GM12878 (cell line): ENCODE measurements around the gene ARID5B. TPM values are rescaled to one million over a fixed set of nuclear protein-coding genes. Genes with fewer than 3 reads are reported as not detected.
A peak's percentile ranks its signal among the peaks of the same experiment; 100 is the strongest.

ENCODE experiments used
- ASH2L ChIP-seq: fragments of 300-600, 200-600 bp; sonication (generic); IDR thresholded peaks from 2 replicates; pipeline ENCODE4 v1.6.1; 2017; ENCODE audit warnings: low read depth, mild to moderate bottlenecking, borderline replicate concordance
- BCLAF1 ChIP-seq: fragments of 450-650 bp; IDR thresholded peaks from 2 replicates; pipeline ENCODE4 v1.6.1; 2017; ENCODE audit warnings: antibody characterized with exemption, mild to moderate bottlenecking, moderate library complexity
- CEBPB ChIP-seq, 2 experiments: fragments of 150-350 bp in 1 of 2; IDR thresholded peaks; 2 replicates each; pipeline ENCODE4 v1.6.1; 2012 to 2014; ENCODE audit warnings: low read depth in 2 of 2, low read length in 2 of 2, borderline replicate concordance in 1 of 2, inconsistent platforms in 1 of 2
- CTCF ChIP-seq, 3 experiments: IDR thresholded peaks in 2 of 3; conservative IDR thresholded peaks in 1 of 3; 2 replicates each; pipeline ENCODE4 v1.5.1; 2011; ENCODE audit warnings: low read depth in 3 of 3, low read length in 3 of 3, mild to moderate bottlenecking in 3 of 3, control low read depth in 2 of 3, moderate library complexity in 2 of 3, inconsistent platforms in 1 of 3, mixed read lengths in 1 of 3; ENCODE audit not compliant: control insufficient read depth in 2 of 3, insufficient read depth in 1 of 3; ENCODE audit errors: extremely low read depth in 1 of 3
- EGR1 ChIP-seq, 2 experiments: IDR thresholded peaks; 1 replicate in 1 of 2; 2 replicates in 1 of 2; pipeline ENCODE4 v1.6.1; 2011 to 2012; ENCODE audit warnings: low read depth in 2 of 2, low read length in 2 of 2, borderline replicate concordance in 1 of 2, mild to moderate bottlenecking in 1 of 2, moderate library complexity in 1 of 2
- ELK1 ChIP-seq: IDR thresholded peaks from 2 replicates; pipeline ENCODE4 v1.6.1; 2012; ENCODE audit warnings: low read depth, low read length, improper control_type of control experiment
- FOXK2 ChIP-seq: fragments of 450-650 bp; IDR thresholded peaks from 2 replicates; pipeline ENCODE4 v1.6.1; 2017; ENCODE audit warnings: mild to moderate bottlenecking, moderate library complexity
- HDAC2 ChIP-seq: fragments of 200-600 bp; sonication (generic); IDR thresholded peaks from 2 replicates; pipeline ENCODE4 v1.6.1; 2017
- JUND ChIP-seq: IDR thresholded peaks from 2 replicates; pipeline ENCODE4 v1.6.1; 2012; ENCODE audit warnings: low read depth, mild to moderate bottlenecking, low read length, improper control_type of control experiment, moderate library complexity
- KDM1A ChIP-seq: fragments of 200-600 bp; sonication (generic); IDR thresholded peaks from 2 replicates; pipeline ENCODE4 v1.6.1; 2016; ENCODE audit warnings: borderline replicate concordance
- MEF2A ChIP-seq: IDR thresholded peaks from 2 replicates; pipeline ENCODE4 v1.6.1; 2011; ENCODE audit warnings: low read depth, mild to moderate bottlenecking, low read length, moderate library complexity; ENCODE audit not compliant: insufficient read depth
- MYB ChIP-seq: fragments of 150-350 bp; IDR thresholded peaks from 2 replicates; pipeline ENCODE4 v1.6.1; 2014; ENCODE audit warnings: mild to moderate bottlenecking, low read depth, low read length, borderline replicate concordance
- NFYA ChIP-seq: IDR thresholded peaks from 2 replicates; pipeline ENCODE4 v1.6.1; 2011; ENCODE audit warnings: low read depth, mild to moderate bottlenecking, low read length, improper control_type of control experiment, borderline replicate concordance
- NR2C2 ChIP-seq: IDR thresholded peaks from 2 replicates; pipeline ENCODE4 v1.6.1; 2011; ENCODE audit warnings: borderline replicate concordance, low read depth; ENCODE audit not compliant: control insufficient read depth, insufficient read length
- NR2F1 ChIP-seq: fragments of 450-650 bp; conservative IDR thresholded peaks from 2 replicates; pipeline ENCODE4 v1.6.1; 2017; ENCODE audit warnings: mild to moderate bottlenecking
- PKNOX1 ChIP-seq: fragments of 450-650 bp; IDR thresholded peaks from 2 replicates; pipeline ENCODE4 v1.6.1; 2016; ENCODE audit warnings: mild to moderate bottlenecking
- POLR2AphosphoS5 ChIP-seq: IDR thresholded peaks from 2 replicates; pipeline ENCODE4 v1.6.1; 2011; ENCODE audit warnings: mild to moderate bottlenecking, low read length, inconsistent platforms
- POU2F2 ChIP-seq: IDR thresholded peaks from 3 replicates; pipeline ENCODE4 v1.6.1; 2011; ENCODE audit warnings: low read depth, mild to moderate bottlenecking, low read length, borderline replicate concordance
- RELA ChIP-seq: fragments of 450-650 bp; IDR thresholded peaks from 2 replicates; pipeline ENCODE4 v1.8.0; 2014; ENCODE audit warnings: borderline replicate concordance; ENCODE audit not compliant: partially characterized antibody
- RELB ChIP-seq: fragments of 450-650 bp; IDR thresholded peaks from 2 replicates; pipeline ENCODE4 v1.6.1; 2017; ENCODE audit warnings: low read depth, mild to moderate bottlenecking, moderate library complexity
- SIN3A ChIP-seq: IDR thresholded peaks from 2 replicates; pipeline ENCODE4 v1.6.1; 2012; ENCODE audit warnings: low read depth, low read length, improper control_type of control experiment
- SP1 ChIP-seq: IDR thresholded peaks from one replicate; pipeline ENCODE4 v1.6.1; 2011; ENCODE audit warnings: low read depth, low read length
- TARDBP ChIP-seq: IDR thresholded peaks from 2 replicates; pipeline ENCODE4 v1.6.1; 2016; ENCODE audit warnings: borderline replicate concordance
- polyA plus RNA-seq, 11 experiments: library from polyadenylated mRNA; depleted of rRNA in 4 of 11; unstranded in 6 of 11; stranded (reverse) in 5 of 11; fragments of >200 nt; fragmentation: Nextera tagmentation in 4 of 11; fragmentation: Illumina TruSeq in 1 of 11; extraction: Ambion mirVana in 4 of 11; extraction: Trizol in 1 of 11; gene quantifications; 1 replicate in 1 of 11; 2 replicates in 10 of 11; pipeline versions ENCODE4 v1.2.1 to v1.2.3, GENCODE V29; 2011 to 2016; ENCODE audit warnings: inconsistent platforms in 2 of 11, missing spikeins in 2 of 11, low read depth in 1 of 11
- total RNA-seq, 4 experiments: library from RNA; depleted of rRNA in 3 of 4; stranded (reverse); fragments of >200 nt in 3 of 4; fragmentation: Illumina TruSeq in 1 of 4; extraction: Trizol in 1 of 4; gene quantifications; 2 replicates each; pipeline versions ENCODE4 v1.2.1 to v1.2.3, GENCODE V29; 2013 to 2021

ARID5B gene
- total and polyA plus RNA-seq, 10 of the 15 experiments (the other 5 are each of a cell fraction or from before 2014, with no cell fraction given): 2.7 to 8.5 (median 6.1) TPM

- no peak for TF ChIP-seq EGR1 (IDR thresholded peaks at IDR 0.05; ENCODE audit: borderline replicate concordance in 1 of 2, low read depth in 2 of 2, low read length in 2 of 2)
- TF ChIP-seq FOXK2: no peak
- no peak for TF ChIP-seq ELK1
- TF ChIP-seq POLR2AphosphoS5: 0 out of 2 replicates have a peak, but pooled peaks have one; percentile 27
- no peak for TF ChIP-seq SIN3A
- TF ChIP-seq KDM1A: no peak
- TF ChIP-seq MYB: peak; percentile 77; the same call in 1 of the 2 replicates
- TF ChIP-seq RELA: no peak
- TF ChIP-seq POU2F2: no peak
- no peak for TF ChIP-seq NFYA
- TF ChIP-seq HDAC2: no peak
- peak; percentile 79 for TF ChIP-seq MEF2A
- no peak for TF ChIP-seq JUND
- TF ChIP-seq BCLAF1: no peak
- no peak for TF ChIP-seq NR2F1
- no peak for TF ChIP-seq CTCF (IDR thresholded peaks at IDR 0.05 in 2 of 3, conservative IDR thresholded peaks at IDR 0.05 in 1 of 3; ENCODE audit: control insufficient read depth in 2 of 3, extremely low read depth in 1 of 3, insufficient read depth in 1 of 3, low read depth in 3 of 3, low read length in 3 of 3)
- no peak for TF ChIP-seq RELB
- TF ChIP-seq PKNOX1: peak; percentile 67
- TF ChIP-seq CEBPB (IDR thresholded peaks at IDR 0.05; ENCODE audit: borderline replicate concordance in 1 of 2, low read depth in 2 of 2, low read length in 2 of 2): no peak
- no peak for TF ChIP-seq NR2C2
- no peak for TF ChIP-seq SP1
- TF ChIP-seq TARDBP: no peak
- no peak for TF ChIP-seq ASH2L
Measured at GRCh38 chr10:61961278-61961677, 59.8 kb downstream of the ARID5B start (continued).
